ENCODE measurements around the gene POLR3H.
"Not testable (repeated sequence)": the region's sequence is repeated elsewhere in the genome, so short reads cannot be mapped to it uniquely, and the experiment has no call there.

Gene POLR3H, protein sequence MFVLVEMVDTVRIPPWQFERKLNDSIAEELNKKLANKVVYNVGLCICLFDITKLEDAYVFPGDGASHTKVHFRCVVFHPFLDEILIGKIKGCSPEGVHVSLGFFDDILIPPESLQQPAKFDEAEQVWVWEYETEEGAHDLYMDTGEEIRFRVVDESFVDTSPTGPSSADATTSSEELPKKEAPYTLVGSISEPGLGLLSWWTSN

DNA sequence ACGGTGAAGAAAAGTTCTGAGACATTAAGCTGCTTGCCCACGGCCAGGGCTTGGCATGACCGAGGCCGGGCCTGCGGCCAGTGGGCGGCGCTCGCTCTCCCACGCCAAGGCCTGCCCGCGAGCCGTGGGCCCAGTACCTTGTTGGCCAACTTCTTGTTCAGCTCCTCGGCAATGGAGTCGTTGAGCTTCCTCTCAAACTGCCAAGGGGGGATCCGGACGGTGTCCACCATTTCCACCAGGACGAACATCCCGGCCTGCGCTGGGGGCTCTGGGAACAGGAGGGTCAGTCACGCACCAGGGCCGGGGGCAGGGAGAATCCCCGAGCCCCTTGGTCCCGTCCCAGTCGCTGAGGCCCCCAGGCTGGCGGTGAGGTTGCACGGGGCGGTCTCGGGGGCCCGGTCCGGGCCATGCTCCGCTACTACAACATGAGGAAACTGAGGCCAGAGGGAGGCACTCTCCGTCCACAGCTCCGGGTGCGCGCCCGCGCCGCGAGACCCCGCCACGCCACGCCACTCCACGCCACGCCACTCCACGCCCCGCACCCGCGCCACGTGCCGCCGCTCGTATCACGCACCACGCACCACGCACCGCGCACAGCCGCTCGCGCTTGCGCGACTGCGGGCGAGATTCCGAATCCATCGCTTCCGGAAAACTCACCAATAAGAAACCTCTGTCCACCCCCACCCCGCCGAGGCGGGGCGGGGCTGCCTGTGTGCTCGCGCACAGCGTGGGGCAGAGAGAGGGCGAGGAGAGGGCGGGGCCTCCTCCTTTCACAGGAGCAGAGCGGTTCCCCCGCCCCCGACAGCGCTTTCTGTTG, at the start of gene POLR3H:
POLR3H (minus strand) TSS at position 617 of the 817 bp plus-strand sequence; CDS start at position 248, 369 bp downstream.
- DNase-seq = peak; percentile 94 to 97 (median 95)

DNA sequence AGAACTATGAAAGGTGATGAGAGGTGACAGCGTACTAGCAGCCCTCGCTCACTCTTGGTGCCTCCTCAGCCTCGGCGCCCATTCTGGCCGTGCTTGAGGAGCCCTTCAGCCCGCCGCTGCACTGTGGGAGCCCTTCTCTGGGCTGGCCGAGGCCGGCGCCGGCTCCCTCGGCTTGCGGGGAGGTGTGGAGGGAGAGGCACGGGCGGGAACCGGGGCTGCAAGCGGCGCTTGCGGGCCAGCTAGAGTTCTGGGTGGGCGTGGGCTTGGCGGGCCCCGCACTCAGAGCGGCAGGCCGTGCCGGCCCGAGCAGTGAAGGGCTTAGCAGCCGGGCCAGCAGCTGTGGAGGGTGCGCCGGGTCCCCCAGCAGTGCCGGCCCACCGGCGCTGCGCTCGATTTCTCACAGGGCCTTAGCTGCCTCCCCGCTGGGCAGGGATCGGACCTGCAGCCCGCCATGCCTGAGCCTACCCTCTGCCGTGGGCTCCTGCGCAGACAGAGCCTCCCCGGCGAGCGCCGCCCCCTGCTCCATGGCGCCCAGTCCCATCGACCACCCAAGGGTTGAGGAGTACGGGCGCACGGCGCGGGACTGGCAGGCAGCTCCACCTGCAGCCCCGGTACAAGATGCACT, 49.2 kb upstream of the POLR3H start:
- not testable (repeated sequence) for DNase-seq

DNA sequence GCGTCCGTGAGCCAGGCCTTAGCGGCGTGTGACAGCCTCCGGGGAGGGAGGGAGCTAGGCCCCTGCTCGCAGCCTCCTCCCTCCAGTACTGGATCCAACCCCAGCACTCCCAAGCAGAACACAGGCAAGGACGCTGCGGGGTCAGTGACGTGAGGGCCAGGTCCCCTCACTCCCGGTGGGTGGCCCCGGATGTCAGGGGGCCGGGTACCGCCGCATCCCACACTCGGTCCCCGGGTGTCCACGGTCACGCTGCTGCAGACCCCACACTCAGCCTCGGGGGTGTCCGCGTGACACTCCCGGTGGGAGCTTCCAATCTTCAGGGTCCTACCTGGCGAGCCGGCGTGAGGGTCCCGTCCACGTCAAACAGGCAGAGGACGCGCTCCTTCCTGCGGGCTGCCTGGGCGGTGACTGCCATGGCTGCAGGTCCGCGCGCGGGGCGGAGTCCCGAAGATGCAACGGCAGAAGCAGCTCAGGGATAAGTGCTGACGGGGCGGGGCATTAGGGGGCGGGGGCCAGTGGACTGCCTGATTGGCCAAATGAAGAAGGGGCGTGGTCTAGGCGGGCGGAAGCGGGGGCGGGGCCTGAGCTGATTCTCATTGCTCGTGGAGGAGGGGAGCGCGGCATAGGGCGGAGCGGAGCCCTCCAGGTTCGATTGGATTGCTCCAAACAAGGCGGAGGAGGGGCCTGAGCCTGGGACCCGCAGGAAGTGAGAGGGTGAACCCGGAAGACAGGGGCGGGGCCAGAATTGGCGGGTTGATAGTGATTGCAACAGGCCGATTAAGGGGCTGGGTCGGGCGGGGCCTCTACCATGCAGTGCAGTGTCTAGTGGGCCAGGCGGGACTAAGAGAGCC, 45.3 kb upstream of the POLR3H start, which contains the start of gene PMM1:
PMM1 (minus strand) TSS at position 450 of the 851 bp plus-strand sequence; CDS start at position 415, 35 bp downstream.
- DNase-seq = peak; percentile 96 to 99 (median 97)

DNA sequence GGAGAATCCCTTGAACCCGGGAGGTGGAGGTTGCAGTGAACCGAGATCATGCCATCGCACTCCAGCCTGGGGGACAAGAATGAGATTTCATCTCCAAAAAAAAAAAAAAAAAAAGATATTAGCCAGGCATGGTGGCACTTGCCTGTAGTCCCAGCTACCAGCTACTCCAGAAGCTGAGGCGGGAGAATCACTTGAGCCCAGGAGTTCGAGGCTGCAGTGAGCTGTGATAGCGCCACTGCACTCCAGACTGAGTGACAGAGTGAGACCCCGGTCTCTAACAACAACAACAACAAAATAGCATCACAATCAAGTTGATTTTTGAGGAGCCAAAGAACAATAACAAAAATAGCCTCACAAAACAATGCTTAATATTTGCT, 43.1 kb upstream of the POLR3H start:
- DNase-seq = no peak

GRCh38 chr22:41585898-41586297, 41.6 kb upstream of the POLR3H start:
- DNase-seq = no peak

DNA sequence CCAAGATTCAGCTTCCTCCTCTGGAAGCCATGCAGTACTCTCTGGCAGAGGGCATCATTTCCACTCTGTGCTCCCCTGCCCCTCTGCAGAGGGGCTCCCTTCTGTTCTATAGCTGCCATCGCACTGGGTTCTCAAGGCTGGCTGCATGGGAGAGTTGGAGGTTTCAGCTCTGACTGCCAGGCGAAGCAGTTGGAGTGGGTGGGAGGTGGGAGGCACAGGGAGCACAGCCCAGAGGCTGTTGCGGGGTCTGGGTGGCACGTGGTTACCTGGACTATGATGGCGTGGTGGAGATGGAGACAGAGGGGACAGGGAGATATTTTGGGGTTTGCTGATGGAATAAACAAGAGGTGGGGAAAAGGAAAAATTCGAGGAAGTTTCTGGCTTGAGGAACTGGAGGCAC, 40.6 kb upstream of the POLR3H start:
- no peak for DNase-seq

GRCh38 chr22:41582694-41583093, 38.4 kb upstream of the POLR3H start:
- no peak for DNase-seq

DNA sequence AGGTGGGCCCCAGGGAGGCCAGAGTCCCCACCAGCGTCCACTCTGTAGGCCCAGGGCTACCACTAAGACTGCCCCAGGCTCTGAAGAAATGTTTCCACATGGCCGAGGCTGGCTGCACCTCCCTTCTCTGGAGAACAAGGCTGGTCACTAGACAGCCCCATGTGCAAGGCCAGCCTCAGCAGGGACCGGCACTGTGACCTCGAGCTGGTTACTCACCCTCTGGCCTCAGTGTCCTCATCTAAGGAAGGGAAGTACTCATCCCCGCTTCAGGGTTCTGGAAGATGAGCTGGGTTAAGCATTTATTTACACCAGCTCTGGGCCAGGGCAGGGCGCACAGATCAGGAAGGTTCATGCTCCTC, 35.7 kb upstream of the POLR3H start:
- DNase-seq = no peak

DNA sequence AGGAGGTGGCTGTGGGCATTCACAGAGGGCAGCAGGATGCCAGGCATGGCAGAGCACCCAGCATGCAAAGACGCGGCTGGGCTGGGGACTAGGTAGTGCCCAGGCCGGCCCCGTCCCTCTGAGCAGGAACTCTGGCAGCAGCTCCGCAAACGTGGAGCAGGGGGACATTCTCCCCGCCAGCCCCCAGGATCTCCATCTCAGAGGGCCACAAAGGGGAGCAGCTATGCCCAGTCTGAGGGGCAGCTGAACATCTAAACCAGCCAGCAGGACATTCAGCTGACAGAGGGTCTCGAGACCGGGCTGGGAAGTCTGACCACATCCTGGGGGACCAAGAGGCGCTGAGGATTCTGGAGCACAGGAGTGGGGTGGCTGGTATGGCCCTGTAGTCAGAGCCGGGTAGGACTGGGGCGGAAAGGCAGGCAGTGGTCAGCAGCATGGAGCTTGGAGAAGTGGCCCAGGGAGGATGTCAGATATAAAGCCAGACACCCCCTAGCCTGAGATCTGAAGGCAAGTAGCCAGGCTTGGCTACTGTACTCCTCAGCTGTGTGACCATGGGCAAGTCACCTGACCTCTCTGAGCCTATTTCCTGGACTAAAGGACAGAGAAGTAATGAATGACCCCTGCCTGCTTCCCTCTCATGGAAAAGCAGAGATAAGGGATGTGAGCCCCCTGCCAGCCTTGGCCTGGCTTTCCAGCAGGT, 35.2 kb upstream of the POLR3H start:
- DNase-seq = no peak

DNA sequence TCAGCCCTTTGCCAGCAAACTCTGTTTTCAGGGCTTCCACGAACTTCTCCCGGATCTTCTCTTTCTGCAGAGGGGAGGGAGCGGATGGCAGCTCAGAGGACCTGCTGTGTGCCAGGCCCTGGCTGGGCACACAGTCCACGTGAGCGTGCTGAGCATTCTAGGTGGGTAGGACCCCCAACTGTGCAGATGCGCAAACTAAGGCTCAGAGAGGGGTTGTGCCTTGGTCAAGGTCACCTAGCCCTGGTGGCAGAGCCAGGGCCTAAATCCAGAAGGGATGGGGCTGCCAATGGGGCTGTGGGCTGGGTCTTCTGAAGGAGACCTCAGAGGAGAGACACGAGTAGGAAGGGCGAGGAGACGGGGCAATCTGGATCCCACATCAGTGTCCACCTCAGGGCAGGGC, 34.5 kb upstream of the POLR3H start:
- DNase-seq = no peak

GRCh38 chr22:41578114-41578513, 33.8 kb upstream of the POLR3H start:
- no peak for DNase-seq

DNA sequence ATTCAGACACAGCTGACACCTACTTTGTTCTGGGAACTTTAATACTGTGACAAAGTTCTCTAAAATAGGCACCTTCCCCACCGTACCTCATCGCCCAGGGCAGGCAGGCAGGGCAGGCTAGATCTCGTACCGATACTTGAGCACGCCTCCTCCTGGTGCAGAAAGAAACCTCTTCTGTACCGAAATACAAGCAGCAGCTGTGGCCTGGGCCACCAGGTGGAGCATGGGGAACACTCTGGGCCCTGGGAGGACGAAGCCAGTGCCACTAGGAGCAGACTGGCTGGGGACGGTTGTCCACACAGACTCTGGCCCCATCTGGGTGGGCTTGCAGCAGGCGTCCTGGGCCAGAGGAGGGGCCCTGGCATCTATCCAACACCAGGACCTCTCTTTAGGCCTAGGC, 32.6 kb upstream of the POLR3H start:
- peak in 1 of 3 experiments; percentile 12 for DNase-seq

DNA sequence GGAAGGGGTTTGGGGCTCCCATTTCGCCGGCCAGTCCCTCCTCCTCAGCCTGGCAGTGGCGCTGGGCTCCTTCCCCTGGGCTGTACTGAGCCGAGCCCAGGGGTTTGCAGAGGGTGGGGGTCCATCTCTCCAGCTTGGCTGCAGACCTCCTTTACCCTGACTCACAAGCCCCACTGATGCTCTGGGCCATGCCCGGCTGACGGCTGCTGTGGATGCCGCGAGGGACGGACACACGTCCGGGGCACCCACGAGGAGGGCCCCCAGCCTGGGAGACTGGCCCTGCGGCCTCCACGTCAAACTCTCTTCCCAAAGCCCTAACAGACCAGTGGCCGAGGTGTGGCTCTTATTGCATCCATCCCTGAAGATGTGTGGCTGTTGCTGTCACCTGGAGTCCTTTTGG, 31.3 kb upstream of the POLR3H start:
- no peak for DNase-seq

DNA sequence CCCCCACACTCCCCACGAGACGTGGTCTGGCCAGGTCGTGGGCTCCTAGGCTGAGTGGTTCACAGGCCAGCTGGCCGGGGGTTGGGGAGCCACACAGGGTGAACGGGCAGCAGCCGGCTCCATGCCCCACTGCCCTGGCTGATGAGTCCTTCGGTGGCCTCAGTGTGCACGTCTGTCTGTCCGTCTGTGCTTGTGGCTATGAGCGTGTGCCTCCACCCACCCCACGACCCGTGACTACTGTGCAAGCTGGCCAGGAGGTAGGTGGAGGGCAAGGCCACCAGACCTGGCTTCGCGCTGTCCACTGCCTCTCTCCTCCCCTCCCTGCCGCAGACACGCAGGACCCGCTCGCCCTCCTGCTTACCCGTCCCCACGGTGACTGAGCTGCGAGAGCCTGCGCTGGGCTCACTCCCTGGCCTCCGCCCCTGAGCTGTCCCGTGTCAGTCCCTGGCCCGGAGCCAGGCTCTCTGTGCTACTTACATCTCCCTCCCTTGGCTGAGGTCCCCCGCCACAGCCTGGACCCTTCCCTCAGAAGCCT, 30.6 kb upstream of the POLR3H start:
- no peak for DNase-seq

DNA sequence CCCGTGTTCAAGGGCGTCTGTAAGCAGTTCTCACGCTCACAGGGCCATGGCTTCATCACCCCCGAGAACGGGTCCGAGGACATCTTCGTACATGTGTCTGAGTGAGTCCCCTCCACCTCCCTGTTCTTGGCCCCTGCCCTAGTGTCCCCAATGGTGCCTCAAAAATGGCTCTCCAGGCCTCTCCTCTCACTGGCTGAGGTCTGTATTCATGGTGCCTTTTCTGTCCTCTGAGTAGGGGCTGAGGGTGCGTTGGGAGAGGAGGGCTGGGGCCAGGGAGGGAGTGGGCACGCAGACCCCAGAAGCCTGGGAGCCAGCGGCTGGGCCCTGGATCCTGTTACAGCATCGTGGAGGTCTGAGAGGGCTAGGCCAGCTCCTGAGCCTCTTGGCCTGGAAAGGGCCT, 29.4 kb upstream of the POLR3H start:
- no peak for DNase-seq

DNA sequence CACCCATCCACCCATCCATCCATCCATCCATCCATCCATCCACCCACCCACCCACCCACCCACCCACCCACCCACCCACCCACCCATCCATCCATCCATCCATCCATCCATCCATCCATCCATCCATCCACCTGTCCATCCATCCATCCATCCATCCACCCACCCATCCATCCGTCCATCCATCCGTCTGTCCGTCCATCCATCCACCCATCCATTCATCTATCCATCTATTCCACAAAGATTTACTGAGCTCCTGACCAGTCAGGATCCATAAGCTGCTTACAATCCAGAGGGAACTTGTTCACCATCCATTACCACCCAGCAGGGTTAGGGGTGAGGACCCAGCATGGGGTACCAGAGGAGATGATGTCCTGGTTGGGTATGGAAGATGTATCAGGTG, 28.0 kb upstream of the POLR3H start:
- DNase-seq = not testable (repeated sequence)

DNA sequence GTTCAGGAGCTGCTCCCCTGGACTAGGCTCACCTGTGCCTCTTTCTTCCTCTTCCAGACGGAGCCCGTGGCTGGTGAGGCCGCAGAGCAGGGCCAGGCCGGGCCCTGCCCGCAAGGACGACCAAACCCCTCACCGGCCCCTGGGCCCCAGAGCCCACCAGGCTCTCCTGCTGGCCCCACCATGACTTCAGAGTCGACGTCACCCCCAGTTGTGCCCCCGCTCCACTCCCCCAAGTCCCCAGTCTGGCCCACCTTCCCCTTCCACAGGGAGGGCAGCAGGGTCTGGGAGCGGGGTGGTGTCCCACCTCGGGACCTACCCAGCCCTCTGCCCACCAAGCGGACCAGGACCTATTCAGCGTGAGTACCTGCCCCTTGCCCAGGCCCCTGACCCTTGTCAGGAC, 27.5 kb upstream of the POLR3H start:
- no peak for DNase-seq

DNA sequence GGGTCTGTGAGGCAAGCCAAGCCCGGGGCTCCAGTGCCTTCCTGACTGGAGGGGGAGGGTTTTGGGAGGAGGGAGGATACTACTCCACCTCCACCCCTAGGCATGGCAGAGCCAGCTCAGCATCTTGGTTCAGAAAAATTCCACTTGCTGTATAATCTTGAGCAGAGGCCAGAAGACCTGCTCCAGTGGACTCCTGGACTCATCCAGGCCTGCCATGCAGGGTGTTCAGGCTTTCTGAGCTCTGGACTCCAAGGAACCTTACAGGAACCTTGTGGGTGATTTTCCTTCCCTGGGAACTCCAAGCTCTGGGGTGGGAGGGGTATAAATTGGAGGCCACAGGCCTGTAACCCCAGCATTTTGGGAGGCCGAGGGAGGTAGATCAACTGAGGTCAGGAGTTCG, 26.0 kb upstream of the POLR3H start:
- DNase-seq = no peak

GRCh38 chr22:41568811-41569210, 24.5 kb upstream of the POLR3H start:
- peak in 2 of 3 experiments; percentile 21 to 46 for DNase-seq

- no peak for DNase-seq
Observed at GRCh38 chr22:41567512-41567768, 23.2 kb upstream of the POLR3H start.

GRCh38 chr22:41565403-41566054, 21.3 kb upstream of the POLR3H start:
- DNase-seq = no peak

- DNase-seq = no peak
Observed at GRCh38 chr22:41564563-41564962, 20.3 kb upstream of the POLR3H start.

Data from NCI-H1417 (cell line).